HCT116 (cell line): Measurements from ENCODE around the gene SLA2. TPM values are rescaled to one million over a fixed set of nuclear protein-coding genes. Genes with fewer than 3 reads are reported as not detected.

Experiments used
- ATAC-seq: fragments of 200-7000 bp; cut with Tn5 transposase; 2 replicates; pipeline ENCODE4 v1.9.1; 2020; ENCODE audit warnings: mild to moderate bottlenecking, moderate library complexity
- BruUV-seq: library from RNA; stranded (reverse); fragments of 400-500 nt; replicated peaks from 2 replicates; lab custom pipeline; 2021; lab: Mats Ljungman, UMichigan
- CTCF ChIA-PET: fragments of 300-600 bp; sonication (Branson Sonifier 250); formaldehyde crosslinking; loops from one replicate; lab custom pipeline; 2021; ENCODE audit warnings: antibody characterized with exemption; lab: Charles Lee
- POLR2A ChIA-PET: fragments of 300-600, 350-600 bp; sonication (Branson Sonifier 250); formaldehyde crosslinking; loops from one replicate; lab custom pipeline; 2021; ENCODE audit warnings: antibody characterized with exemption; lab: Charles Lee
- RAD21 ChIA-PET, 2 experiments: fragments of 300-600 bp; sonication (Branson Sonifier 250); formaldehyde crosslinking; loops; one replicate each; lab custom pipeline; 2023; ENCODE audit warnings: low total read pairs in 2 of 2; ENCODE audit not compliant: uncharacterized antibody in 2 of 2, unreplicated experiment in 2 of 2, low non-redundant PET in 1 of 2; lab: Charles Lee
- DNase-seq: peaks from one replicate; pipeline ENCODE4 v3.0.0-alpha.2; 2010; ENCODE audit warnings: low read depth, low spot score
- H2AFZ ChIP-seq: fragments of 200-600 bp; shearing (Covaris generic), sonication (generic); 2 replicates; pipeline ENCODE4 v1.6.1; 2017; ENCODE audit warnings: low read depth, mixed run types, mixed read lengths, antibody characterized with exemption, low read length; ENCODE audit not compliant: poor library complexity, severe bottlenecking
- H3K27ac ChIP-seq: 2 replicates; pipeline ENCODE4 v1.5.1; 2012; ENCODE audit warnings: low read depth, low read length
- H3K27me3 ChIP-seq: fragments of 200-600 bp; sonication (generic); 2 replicates; pipeline ENCODE4 v1.6.1; 2016; ENCODE audit warnings: mixed run types, low read length, mixed read lengths; ENCODE audit not compliant: insufficient read depth
- H3K36me3 ChIP-seq, 2 experiments: fragments of 200-500 bp in 1 of 2; fragments of 200-600 bp in 1 of 2; sonication (Bioruptor generic) in 1 of 2; sonication (generic) in 1 of 2; 2 replicates each; pipeline versions ENCODE4 v1.5.1 to v1.6.1; 2014 to 2016; ENCODE audit warnings: low read length in 2 of 2, inconsistent platforms in 1 of 2, mixed read lengths in 1 of 2, mixed run types in 1 of 2; ENCODE audit not compliant: insufficient read depth in 2 of 2, control insufficient read depth in 1 of 2
- H3K4me1 ChIP-seq, 2 experiments: fragments of 200-600 bp in 1 of 2; sonication (generic) in 1 of 2; 2 replicates each; pipeline versions ENCODE4 v1.5.1 to v1.6.1; 2012 to 2017; ENCODE audit warnings: low read length in 2 of 2, inconsistent platforms in 1 of 2, mild to moderate bottlenecking in 1 of 2, mixed read lengths in 1 of 2, mixed run types in 1 of 2, moderate library complexity in 1 of 2; ENCODE audit not compliant: insufficient read depth in 2 of 2, control insufficient read depth in 1 of 2
- H3K4me2 ChIP-seq: fragments of 200-600 bp; sonication (generic); 2 replicates; pipeline ENCODE4 v1.6.1; 2017; ENCODE audit warnings: mixed run types, low read length, mixed read lengths
- H3K4me3 ChIP-seq, 2 experiments: fragments of 200-600 bp in 1 of 2; sonication (generic) in 1 of 2; replicated peaks in 1 of 2; 2 replicates each; pipeline ENCODE4 v1.5.1; 2011 to 2016; ENCODE audit warnings: low read length in 2 of 2, control low read depth in 1 of 2, low read depth in 1 of 2, mild to moderate bottlenecking in 1 of 2, mixed read lengths in 1 of 2, mixed run types in 1 of 2
- H3K79me2 ChIP-seq: fragments of 200-600 bp; sonication (generic); 2 replicates; pipeline ENCODE4 v1.6.1; 2017; ENCODE audit warnings: mild to moderate bottlenecking, mixed run types, low read length, moderate library complexity, mixed read lengths; ENCODE audit not compliant: insufficient read depth
- H3K9ac ChIP-seq: fragments of 200-600 bp; sonication (generic); 2 replicates; pipeline ENCODE4 v1.6.1; 2016; ENCODE audit warnings: low read length, mixed read lengths
- H3K9me2 ChIP-seq: fragments of 200-600 bp; sonication (generic), shearing (Covaris generic); 2 replicates; pipeline ENCODE4 v1.6.1; 2017; ENCODE audit warnings: mixed run types, mild to moderate bottlenecking, moderate library complexity; ENCODE audit not compliant: insufficient read depth
- H3K9me3 ChIP-seq, 2 experiments: fragments of 200-500 bp in 1 of 2; fragments of 200-600 bp in 1 of 2; sonication (Bioruptor generic) in 1 of 2; sonication (generic) in 1 of 2; 2 replicates each; pipeline ENCODE4 v1.6.1; 2014 to 2017; ENCODE audit warnings: low read length in 2 of 2, mixed read lengths in 2 of 2, inconsistent platforms in 1 of 2, low read depth in 1 of 2, mild to moderate bottlenecking in 1 of 2, mixed run types in 1 of 2, moderate library complexity in 1 of 2; ENCODE audit not compliant: control insufficient read depth in 1 of 2, insufficient read depth in 1 of 2
- H4K20me1 ChIP-seq: fragments of 200-600 bp; sonication (generic), shearing (Covaris generic); 2 replicates; pipeline ENCODE4 v1.6.1; 2017; ENCODE audit warnings: mixed run types, mild to moderate bottlenecking, moderate library complexity; ENCODE audit not compliant: insufficient read depth
- CTCF ChIP-seq, 3 experiments: fragments of 200-600 bp in 1 of 3; sonication (generic) in 1 of 3; IDR thresholded peaks in 2 of 3; conservative IDR thresholded peaks in 1 of 3; 2 replicates each; pipeline ENCODE4 v1.5.1; 2012 to 2017; ENCODE audit warnings: low read depth in 2 of 3, low read length in 2 of 3, antibody characterized with exemption in 1 of 3, borderline replicate concordance in 1 of 3, control low read depth in 1 of 3, mild to moderate bottlenecking in 1 of 3, mixed read lengths in 1 of 3, mixed run types in 1 of 3, moderate library complexity in 1 of 3; ENCODE audit not compliant: insufficient read depth in 1 of 3
- EGR1 ChIP-seq: IDR thresholded peaks from 2 replicates; pipeline ENCODE4 v1.6.1; 2012; ENCODE audit warnings: low read depth
- EZH2 ChIP-seq: fragments of 200-600 bp; sonication (generic); IDR thresholded peaks from 2 replicates; pipeline ENCODE4 v1.6.1; 2017; ENCODE audit warnings: antibody characterized with exemption, mixed run types
- EZH2phosphoT487 ChIP-seq: fragments of 200-600 bp; IDR thresholded peaks from 2 replicates; pipeline ENCODE4 v1.6.1; 2018; ENCODE audit warnings: antibody characterized with exemption, borderline replicate concordance
- JUND ChIP-seq: IDR thresholded peaks from 2 replicates; pipeline ENCODE4 v1.6.1; 2012
- RAD21 ChIP-seq: IDR thresholded peaks from 2 replicates; pipeline ENCODE4 v1.6.1; 2012; ENCODE audit warnings: low read depth, mild to moderate bottlenecking
- REST ChIP-seq: IDR thresholded peaks from 2 replicates; pipeline ENCODE4 v1.6.1; 2012; ENCODE audit warnings: low read depth
- SRF ChIP-seq: IDR thresholded peaks from 2 replicates; pipeline ENCODE4 v1.6.1; 2012; ENCODE audit warnings: low read depth
- TCF7L2 ChIP-seq: IDR thresholded peaks from 2 replicates; pipeline ENCODE4 v1.7.0; 2011; ENCODE audit warnings: borderline replicate concordance, inconsistent platforms; ENCODE audit not compliant: insufficient read depth, insufficient read length; ENCODE audit errors: extremely low read depth
- ZBTB33 ChIP-seq: IDR thresholded peaks from 2 replicates; pipeline ENCODE4 v1.6.1; 2011; ENCODE audit warnings: mild to moderate bottlenecking, low read length, moderate library complexity; ENCODE audit not compliant: insufficient replicate concordance; ENCODE audit errors: extremely low read depth
- ZFX ChIP-seq: fragments of 450-650 bp; IDR thresholded peaks from 2 replicates; pipeline ENCODE4 v1.6.1; 2017
- intact Hi-C: fragments of 100-400 bp; cut with micrococcal nuclease; formaldehyde crosslinking; loops from 2 replicates; pipeline ENCODE4 v1.10.0; 2022
- total RNA-seq: library from RNA; stranded (reverse); gene quantifications from one replicate; pipeline ENCODE4 v1.2.1, GENCODE V29; 2021; ENCODE audit not compliant: unreplicated experiment

Gene SLA2
- total RNA-seq, 1 experiment from 2014 or later, result 0.12 TPM

- TF ChIP-seq ZBTB33 (no peak), EZH2 (no peak), CTCF (IDR thresholded peaks at IDR 0.05 in 2 of 3, conservative IDR thresholded peaks at IDR 0.05 in 1 of 3; ENCODE audit: borderline replicate concordance in 1 of 3, insufficient read depth in 1 of 3, low read depth in 2 of 3, low read length in 2 of 3) (no peak), EGR1 (no peak), EZH2phosphoT487 (no peak), SRF (no peak)
Measured at GRCh38 chr20:36604952-36605398, 41.0 kb downstream of the SLA2 start (continued).

- Histone ChIP-seq H3K4me1 (peaks cover 7 to 12% of the 10 kb centered on the region in 2 experiments; a peak in 2 of 4 replicates), H2AFZ (no peak overlapping the region)
- CTCF ChIA-PET, result interaction anchor here (0.7 kb wide), 1 partner anchor 696 kb away, joined by 3 read pairs; no protein-coding TSS in a partner anchor
- TF ChIP-seq RAD21 (no peak), JUND (no peak), ZFX (no peak), REST (no peak), TCF7L2 (no peak)
- TF ChIP-seq, all 23 proteins: peak for 0
- ATAC-seq, result no peak
- Histone ChIP-seq H3K27me3 (no peaks in the 10 kb centered on the region), H3K9me2 (no peaks in the 10 kb centered on the region), H3K9ac (no peak overlapping the region), H3K9me3 (no peaks in the 10 kb centered on the region), H4K20me1 (no peaks in the 10 kb centered on the region), H3K4me2 (no peak overlapping the region), H3K27ac (no peak overlapping the region), H3K36me3 (no peaks in the 10 kb centered on the region), H3K79me2 (peaks cover 10% of the 10 kb centered on the region), H3K4me3 (no peak overlapping the region)
- BruUV-seq, result no TSS peak
- ChIA-PET POLR2A (no interaction called here), RAD21 (no interaction called here)
- DNase-seq, result no peak
- intact Hi-C loops, result loop anchor here (10.0 kb wide), 1 partner anchor 127 kb away; no protein-coding TSS in a partner anchor
Measured at GRCh38 chr20:36601540-36601939, 44.5 kb downstream of the SLA2 start.
